ENCODE data around the gene TPD52L1. TPM values are rescaled to one million over a fixed set of nuclear protein-coding genes. Genes with fewer than 3 reads are reported as not detected.

Gene TPD52L1
- total and polyA plus RNA-seq, 10 of the 15 experiments (the other 5 are each of a cell fraction or from before 2014, with no cell fraction given), result 0.03 to 2.6 (median 0.16) TPM; not detected in 3

- Histone ChIP-seq H3K9ac (ENCODE audit: control insufficient read depth, insufficient read depth, low read length) (no peak overlapping the region), H3K36me3 (ENCODE audit: control insufficient read depth in 2 of 2, insufficient read depth in 2 of 2, low read length in 1 of 2) (no peaks in the 10 kb centered on the region), H3K4me3 (no peak overlapping the region), H3K4me2 (ENCODE audit: control insufficient read depth, insufficient read depth) (no peak overlapping the region), H3K27ac (ENCODE audit: control insufficient read depth, insufficient read depth) (no peak overlapping the region), H3K79me2 (ENCODE audit: control insufficient read depth, insufficient read depth, low read length) (no peaks in the 10 kb centered on the region), H4K20me1 (ENCODE audit: control insufficient read depth, insufficient read depth) (no peaks in the 10 kb centered on the region), H3K9me3 (replicated peaks; ENCODE audit: control insufficient read depth, insufficient read depth, low read length) (no peaks in the 10 kb centered on the region), H3K27me3 (replicated peaks in 1 of 2; ENCODE audit: control insufficient read depth in 2 of 2, insufficient read depth in 2 of 2, low read length in 1 of 2) (no peaks in the 10 kb centered on the region), H3K4me1 (ENCODE audit: control insufficient read depth, insufficient read depth, low read length) (no peaks in the 10 kb centered on the region), H2AFZ (ENCODE audit: control insufficient read depth, low read depth, low read length) (no peak overlapping the region)
- 47% methylated on average over 7 of the region's 7 CpGs for WGBS (ENCODE audit: insufficient coverage, insufficient replicate concordance, low lambda C conversion rate, missing lambda C conversion rate)
- intact Hi-C loops (cut with micrococcal nuclease; ENCODE audit: unreplicated experiment), result loop anchor here (2.0 to 5.0 kb wide), 7 partner anchors 119 to 1811 kb away; partner anchors contain the start of gene HINT3
- SMC1A ChIA-PET (ENCODE audit: uncharacterized antibody, unreplicated experiment), result interaction anchor here (0.6 to 10.9 kb wide), 16 partner anchors 10 to 795 kb away, joined by 3 to 128 read pairs (median 3); partner anchors contain the start of genes HDDC2 and NCOA7
- no TSS peak for BruUV-seq (replicated peaks)
- POLR2A ChIA-PET, result interaction anchor here (0.6 kb wide), 1 partner anchor 466 kb away, joined by 7 read pairs; no protein-coding TSS in a partner anchor
- RAD21 ChIA-PET (ENCODE audit: unreplicated experiment), result interaction anchor here (0.7 to 9.3 kb wide), 11 partner anchors 14 to 663 kb away, joined by 3 to 134 read pairs (median 3); no protein-coding TSS in a partner anchor
- CTCF ChIA-PET, result interaction anchor here (0.7 to 11.6 kb wide), 19 partner anchors 10 to 663 kb away, joined by 3 to 306 read pairs (median 8); partner anchors contain the start of genes HDDC2 and HINT3
- TF ChIP-seq CTCF (IDR thresholded peaks at IDR 0.05 in 2 of 3, conservative IDR thresholded peaks at IDR 0.05 in 1 of 3; ENCODE audit: control insufficient read depth in 2 of 3, extremely low read depth in 1 of 3, insufficient read depth in 1 of 3, low read depth in 3 of 3, low read length in 3 of 3), result peak; percentile 61 to 83 (median 76)
- TF ChIP-seq SMC3 (IDR thresholded peaks at IDR 0.05; ENCODE audit: borderline replicate concordance, low read length), result peak; percentile 75
- no peak for TF ChIP-seq ZNF592 (IDR thresholded peaks at IDR 0.05)
- no peak for TF ChIP-seq EGR1 (IDR thresholded peaks at IDR 0.05; ENCODE audit: borderline replicate concordance in 1 of 2, low read depth in 2 of 2, low read length in 2 of 2)
- TF ChIP-seq SKIL (IDR thresholded peaks at IDR 0.05; ENCODE audit: low read depth, poor library complexity, severe bottlenecking), result no peak
- peak; percentile 86 for TF ChIP-seq RAD21 (IDR thresholded peaks at IDR 0.05; ENCODE audit: insufficient read depth, low read depth, low read length)
- FAIRE-seq, result no peak
- ATAC-seq, result peak; percentile 82
- in situ Hi-C loops (cut with MboI), result loop anchor here (5.0 kb wide), 2 partner anchors 456 to 661 kb away; no protein-coding TSS in a partner anchor
- DNase-seq (ENCODE audit: low read depth, low spot score), result no peak
Measured at GRCh38 chr6:125310994-125311649, 157.5 kb downstream of the TPD52L1 start.

Data from GM12878 (cell line).